HG02610 (cell line): ENCODE data around the gene WDR37.
"Not testable (repeated sequence)": the region's sequence is repeated elsewhere in the genome, so short reads cannot be mapped to it uniquely, and the experiment has no call there.

Experiments
- ATAC-seq: cut with Tn5 transposase; IDR thresholded peaks from one replicate; pipeline ENCODE4 v1.9.1; 2021; ENCODE audit warnings: mild to moderate bottlenecking, moderate library complexity; ENCODE audit not compliant: unreplicated experiment

WDR37 gene

GRCh38 chr10:1040133-1040532, 16.1 kb upstream of the WDR37 start:
- no peak for ATAC-seq

GRCh38 chr10:1041514-1041913, 14.7 kb upstream of the WDR37 start:
- no peak for ATAC-seq

- ATAC-seq, result peak; percentile 61
Observed at GRCh38 chr10:1043532-1043995, 12.6 kb upstream of the WDR37 start.

GRCh38 chr10:1044146-1044545, 12.0 kb upstream of the WDR37 start:
- no peak for ATAC-seq

GRCh38 chr10:1044964-1045363, 11.2 kb upstream of the WDR37 start:
- ATAC-seq, result no peak

GRCh38 chr10:1045415-1045814, 10.8 kb upstream of the WDR37 start:
- no peak for ATAC-seq

- ATAC-seq, result no peak
Observed at GRCh38 chr10:1047937-1048336, 8.2 kb upstream of the WDR37 start.

- no peak for ATAC-seq
Observed at GRCh38 chr10:1048349-1048731, 7.8 kb upstream of the WDR37 start.

GRCh38 chr10:1048732-1049424, 7.3 kb upstream of the WDR37 start, which contains the start of gene IDI1:
Gene IDI1 (minus strand): TSS chr10:1049119. CDS start chr10:1049003, 116 bp downstream.
- peak; percentile 88 for ATAC-seq

GRCh38 chr10:1049425-1049958, 6.7 kb upstream of the WDR37 start:
- ATAC-seq, result no peak

- no peak for ATAC-seq
Observed at GRCh38 chr10:1050145-1050544, 6.0 kb upstream of the WDR37 start.

GRCh38 chr10:1050554-1050953, 5.6 kb upstream of the WDR37 start:
- no peak for ATAC-seq

GRCh38 chr10:1054684-1055083, 1.5 kb upstream of the WDR37 start:
- no peak for ATAC-seq

GRCh38 chr10:1057106-1057657, 997 bp downstream of the WDR37 start:
- ATAC-seq, result no peak

GRCh38 chr10:1058017-1058416, 1.8 kb downstream of the WDR37 start:
- no peak for ATAC-seq

GRCh38 chr10:1059902-1060301, 3.7 kb downstream of the WDR37 start:
- ATAC-seq, result no peak

- ATAC-seq, result no peak
Observed at GRCh38 chr10:1061930-1062774, 6.0 kb downstream of the WDR37 start.

- no peak for ATAC-seq
Observed at GRCh38 chr10:1063232-1063865, 7.2 kb downstream of the WDR37 start.

GRCh38 chr10:1064964-1065247, 8.7 kb downstream of the WDR37 start:
- no peak for ATAC-seq

- not testable (repeated sequence) for ATAC-seq
Observed at GRCh38 chr10:1066734-1067133, 10.5 kb downstream of the WDR37 start.
